ENCODE data around the gene LILRB3.
"Not testable (repeated sequence)": the region's sequence is repeated elsewhere in the genome, so short reads cannot be mapped to it uniquely, and the experiment has no call there.

Gene LILRB3

DNA sequence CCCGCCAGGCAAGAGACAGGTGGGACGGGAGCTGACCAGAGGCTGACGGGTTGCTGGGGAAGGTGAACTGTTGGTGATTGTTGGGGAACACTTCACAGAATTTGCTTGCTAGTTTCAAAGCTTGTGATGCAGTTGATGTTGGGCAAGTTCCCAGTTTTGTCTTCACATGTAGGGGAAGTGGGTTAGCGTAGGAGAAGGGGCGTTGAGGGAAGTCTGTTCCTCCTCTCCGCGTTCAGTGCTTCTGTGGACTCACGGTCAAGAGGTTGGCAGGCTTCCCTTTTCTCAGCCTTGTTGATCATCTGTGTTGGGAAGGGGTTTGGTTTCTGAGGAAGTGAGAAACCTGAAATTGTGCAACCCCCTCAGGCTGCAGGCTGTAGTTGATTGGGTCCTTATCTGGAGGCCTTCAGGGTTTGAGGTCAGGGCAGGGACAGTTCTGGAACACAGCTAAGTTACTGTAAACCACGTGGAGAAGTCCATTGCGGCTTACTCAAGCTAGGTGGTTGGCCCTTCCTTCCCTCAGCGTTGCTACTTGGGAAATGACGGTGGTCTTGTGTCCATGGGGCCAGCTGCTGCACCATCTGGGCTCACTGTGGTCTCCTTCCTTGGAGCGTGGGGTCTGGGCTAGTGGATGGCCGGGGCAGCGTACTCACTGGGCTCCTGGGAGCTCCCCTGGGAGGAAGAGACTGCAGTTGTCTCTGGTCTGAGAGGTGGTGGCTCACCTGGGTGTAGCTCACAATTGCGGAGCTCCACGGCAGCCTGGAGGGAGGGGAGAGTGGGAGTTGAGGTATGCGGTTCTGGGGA, 14.6 kb downstream of the LILRB3 start:
- Histone ChIP-seq H3K36me3 (ENCODE audit: control insufficient read depth, insufficient read depth, low read length) (peaks cover 31% of the 10 kb centered on the region), H4K8ac (ENCODE audit: low read depth, low read length) (no peak overlapping the region), H3K4me3 (ENCODE audit: low read length) (no peak overlapping the region), H3K4ac (ENCODE audit: low read depth, low read length) (no peak overlapping the region), H3K23ac (ENCODE audit: low read length) (no peak overlapping the region), H3K18ac (ENCODE audit: low read length) (no peak overlapping the region), H2AK5ac (ENCODE audit: low read length) (no peak overlapping the region), H2BK5ac (ENCODE audit: low read length) (no peak overlapping the region), H3K79me2 (ENCODE audit: control insufficient read depth, insufficient read depth, low read length) (peaks cover 42% of the 10 kb centered on the region), H3K4me1 (ENCODE audit: control insufficient read depth, low read depth, low read length) (no peaks in the 10 kb centered on the region), H2BK15ac (replicated peaks; ENCODE audit: low read depth) (no peak overlapping the region), H3K56ac (ENCODE audit: low read length) (no peak overlapping the region), H3K79me1 (ENCODE audit: low read length) (peaks cover 19% of the 10 kb centered on the region), H4K5ac (ENCODE audit: low read length) (no peak overlapping the region), H3K9ac (ENCODE audit: low read length) (no peak overlapping the region), H3K27me3 (ENCODE audit: insufficient read depth, low read length, poor library complexity) (no peaks in the 10 kb centered on the region), H3K4me2 (ENCODE audit: low read length) (no peak overlapping the region), H3K27ac (ENCODE audit: low read depth, low read length) (no peak overlapping the region), H2BK120ac (ENCODE audit: low read depth, low read length) (no peak overlapping the region)
- WGBS (ENCODE audit: extremely low coverage, insufficient coverage, low lambda C conversion rate): no CpG with 5 or more reads among the region's 18 CpGs
- DNase-seq: peak; percentile 42

DNA sequence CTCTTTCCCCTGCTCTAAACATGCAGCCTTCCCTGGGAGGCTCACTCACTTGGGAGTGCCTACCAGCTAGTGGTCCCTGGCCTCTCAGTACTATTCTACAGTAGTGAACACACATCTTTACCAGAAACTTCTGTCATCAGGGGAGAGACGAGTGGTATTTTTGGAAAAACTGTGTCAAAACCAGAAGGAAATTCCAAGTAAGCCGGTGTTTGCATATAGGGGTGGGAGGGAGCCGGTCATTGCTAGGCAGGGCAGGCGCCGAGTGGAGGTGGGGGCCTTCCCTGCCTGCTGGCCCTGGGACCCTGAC, 15.2 kb downstream of the LILRB3 start:
- WGBS (ENCODE audit: extremely low coverage, insufficient coverage, low lambda C conversion rate): no CpG with 5 or more reads among the region's 5 CpGs
- Histone ChIP-seq H3K4me3 (ENCODE audit: low read length) (no peak overlapping the region), H3K9ac (ENCODE audit: low read length) (no peak overlapping the region), H3K4me1 (ENCODE audit: control insufficient read depth, low read depth, low read length) (peaks cover 3% of the 10 kb centered on the region), H3K79me2 (ENCODE audit: control insufficient read depth, insufficient read depth, low read length) (peaks cover 48% of the 10 kb centered on the region), H2AK5ac (ENCODE audit: low read length) (no peak overlapping the region), H3K4ac (ENCODE audit: low read depth, low read length) (no peak overlapping the region), H3K23ac (ENCODE audit: low read length) (no peak overlapping the region), H2BK120ac (ENCODE audit: low read depth, low read length) (no peak overlapping the region), H3K27ac (ENCODE audit: low read depth, low read length) (no peak overlapping the region), H3K56ac (ENCODE audit: low read length) (no peak overlapping the region), H2BK15ac (replicated peaks; ENCODE audit: low read depth) (no peak overlapping the region), H4K8ac (ENCODE audit: low read depth, low read length) (no peak overlapping the region), H3K27me3 (ENCODE audit: insufficient read depth, low read length, poor library complexity) (no peaks in the 10 kb centered on the region), H4K5ac (ENCODE audit: low read length) (no peak overlapping the region), H3K18ac (ENCODE audit: low read length) (no peak overlapping the region), H2BK5ac (ENCODE audit: low read length) (no peak overlapping the region), H3K4me2 (ENCODE audit: low read length) (no peak overlapping the region), H3K36me3 (ENCODE audit: control insufficient read depth, insufficient read depth, low read length) (peaks cover 35% of the 10 kb centered on the region), H3K79me1 (ENCODE audit: low read length) (peaks cover 19% of the 10 kb centered on the region)
- no peak for DNase-seq

DNA sequence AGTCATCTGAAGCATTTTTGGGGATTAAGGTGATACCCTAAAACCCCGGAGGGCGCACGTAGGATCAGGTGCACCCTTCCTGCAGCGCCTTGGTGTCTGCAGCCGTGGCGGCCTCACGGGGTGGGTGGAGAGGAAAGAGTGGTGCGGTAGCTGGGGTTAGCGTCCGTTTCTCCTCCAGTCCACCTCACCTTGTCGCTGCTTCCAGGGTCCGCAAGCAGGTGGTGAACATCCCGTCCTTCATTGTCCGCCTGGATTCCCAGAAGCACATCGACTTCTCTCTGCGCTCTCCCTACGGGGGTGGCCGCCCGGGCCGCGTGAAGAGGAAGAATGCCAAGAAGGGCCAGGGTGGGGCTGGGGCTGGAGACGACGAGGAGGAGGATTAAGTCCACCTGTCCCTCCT, 15.6 kb downstream of the LILRB3 start:
- H4K5ac ChIP-seq (ENCODE audit: low read length); H3K56ac ChIP-seq (ENCODE audit: low read length); H3K4me3 ChIP-seq (ENCODE audit: low read length); H3K9ac ChIP-seq (ENCODE audit: low read length); DNase-seq; H2BK120ac ChIP-seq (ENCODE audit: low read depth, low read length); H3K4ac ChIP-seq (ENCODE audit: low read depth, low read length); H3K27ac ChIP-seq (ENCODE audit: low read depth, low read length); H3K27me3 ChIP-seq (ENCODE audit: insufficient read depth, low read length, poor library complexity); H2AK5ac ChIP-seq (ENCODE audit: low read length); H3K4me1 ChIP-seq (ENCODE audit: control insufficient read depth, low read depth, low read length); H3K23ac ChIP-seq (ENCODE audit: low read length); H3K4me2 ChIP-seq (ENCODE audit: low read length); H3K18ac ChIP-seq (ENCODE audit: low read length); H4K8ac ChIP-seq (ENCODE audit: low read depth, low read length); H2BK15ac ChIP-seq (replicated peaks; ENCODE audit: low read depth); H2BK5ac ChIP-seq (ENCODE audit: low read length): not testable (repeated sequence)
- Histone ChIP-seq H3K79me2 (ENCODE audit: control insufficient read depth, insufficient read depth, low read length) (peaks cover 52% of the 10 kb centered on the region), H3K79me1 (ENCODE audit: low read length) (peaks cover 19% of the 10 kb centered on the region), H3K36me3 (ENCODE audit: control insufficient read depth, insufficient read depth, low read length) (peaks cover 40% of the 10 kb centered on the region)
- WGBS (ENCODE audit: extremely low coverage, insufficient coverage, low lambda C conversion rate): no CpG with 5 or more reads among the region's 23 CpGs

DNA sequence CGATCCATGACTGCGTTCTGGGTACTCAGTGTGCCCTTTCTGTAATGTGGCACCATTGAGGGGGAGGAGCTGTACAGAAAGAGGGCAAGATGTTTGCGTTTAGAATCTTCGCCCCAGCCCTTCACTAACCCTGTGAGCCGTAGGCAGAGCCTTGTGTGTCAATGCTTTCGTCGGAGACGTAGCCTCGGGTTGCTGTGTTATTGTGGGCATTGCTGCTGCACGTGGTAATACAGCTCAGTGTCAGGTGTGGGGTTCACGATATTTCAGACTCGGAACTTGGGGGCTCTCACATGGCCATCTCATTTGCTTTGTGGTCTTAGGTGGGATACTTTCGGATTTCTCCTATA, 16.0 kb downstream of the LILRB3 start:
- Histone ChIP-seq H2BK15ac (replicated peaks; ENCODE audit: low read depth) (no peak overlapping the region), H3K79me1 (ENCODE audit: low read length) (peaks cover 19% of the 10 kb centered on the region), H3K4me3 (ENCODE audit: low read length) (no peak overlapping the region), H3K18ac (ENCODE audit: low read length) (no peak overlapping the region), H3K27ac (ENCODE audit: low read depth, low read length) (no peak overlapping the region), H3K36me3 (ENCODE audit: control insufficient read depth, insufficient read depth, low read length) (peaks cover 40% of the 10 kb centered on the region), H2BK5ac (ENCODE audit: low read length) (no peak overlapping the region), H3K4me2 (ENCODE audit: low read length) (no peak overlapping the region), H2AK5ac (ENCODE audit: low read length) (no peak overlapping the region), H3K27me3 (ENCODE audit: insufficient read depth, low read length, poor library complexity) (no peaks in the 10 kb centered on the region), H3K79me2 (ENCODE audit: control insufficient read depth, insufficient read depth, low read length) (peaks cover 56% of the 10 kb centered on the region), H4K8ac (ENCODE audit: low read depth, low read length) (no peak overlapping the region), H3K56ac (ENCODE audit: low read length) (no peak overlapping the region), H3K23ac (ENCODE audit: low read length) (no peak overlapping the region), H3K4me1 (ENCODE audit: control insufficient read depth, low read depth, low read length) (peaks cover 5% of the 10 kb centered on the region), H3K4ac (ENCODE audit: low read depth, low read length) (no peak overlapping the region), H2BK120ac (ENCODE audit: low read depth, low read length) (no peak overlapping the region), H3K9ac (ENCODE audit: low read length) (no peak overlapping the region), H4K5ac (ENCODE audit: low read length) (no peak overlapping the region)
- WGBS (ENCODE audit: extremely low coverage, insufficient coverage, low lambda C conversion rate): no CpG with 5 or more reads among the region's 13 CpGs
- no peak for DNase-seq

DNA sequence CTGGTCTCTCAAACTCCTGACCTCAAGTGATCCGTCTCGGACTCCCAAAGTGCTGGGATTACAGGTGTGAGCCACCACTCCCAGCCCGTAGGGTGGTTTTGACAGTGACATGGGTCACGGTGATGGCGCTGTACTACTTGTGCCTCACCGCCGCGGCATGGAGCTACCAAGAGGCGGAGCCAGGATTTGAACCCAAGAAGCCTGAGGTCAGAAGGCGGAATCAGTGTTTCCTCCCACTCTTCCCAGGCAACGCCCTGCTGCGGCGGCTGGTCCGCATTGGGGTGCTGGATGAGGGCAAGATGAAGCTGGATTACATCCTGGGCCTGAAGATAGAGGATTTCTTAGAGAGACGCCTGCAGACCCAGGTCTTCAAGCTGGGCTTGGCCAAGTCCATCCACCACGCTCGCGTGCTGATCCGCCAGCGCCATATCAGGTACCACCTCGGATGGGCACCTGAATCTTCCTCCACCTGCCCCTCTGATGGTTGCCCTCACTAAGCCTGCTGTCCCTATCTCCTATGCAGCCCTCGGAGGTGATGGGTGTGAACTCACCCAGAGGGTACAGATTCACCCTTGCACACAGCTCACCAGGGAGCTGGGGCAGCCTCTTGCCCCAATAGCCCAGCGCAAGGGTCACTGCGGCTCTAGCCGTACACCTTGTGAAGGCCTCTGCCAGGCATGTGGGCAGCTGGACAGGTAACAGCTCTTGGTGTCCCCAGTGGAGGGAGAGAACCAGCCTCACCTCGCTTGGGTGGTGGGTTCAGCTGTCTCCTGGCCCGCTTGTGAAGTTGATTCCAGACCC, 16.6 kb downstream of the LILRB3 start:
- H3K4me2 ChIP-seq (ENCODE audit: low read length): no peak overlapping the region
- H3K79me1 ChIP-seq (ENCODE audit: low read length): peaks cover 19% of the 10 kb centered on the region
- no peak overlapping the region for H3K27ac ChIP-seq (ENCODE audit: low read depth, low read length)
- H3K4me1 ChIP-seq (ENCODE audit: control insufficient read depth, low read depth, low read length): peaks cover 5% of the 10 kb centered on the region
- H3K18ac ChIP-seq (ENCODE audit: low read length): no peak overlapping the region
- H3K27me3 ChIP-seq (ENCODE audit: insufficient read depth, low read length, poor library complexity): no peaks in the 10 kb centered on the region
- WGBS (ENCODE audit: extremely low coverage, insufficient coverage, low lambda C conversion rate): no CpG with 5 or more reads among the region's 27 CpGs
- no peak for DNase-seq
- H3K79me2 ChIP-seq (ENCODE audit: control insufficient read depth, insufficient read depth, low read length): peaks cover 62% of the 10 kb centered on the region
- no peak overlapping the region for H3K56ac ChIP-seq (ENCODE audit: low read length)
- no peak overlapping the region for H4K8ac ChIP-seq (ENCODE audit: low read depth, low read length)
- H2BK15ac ChIP-seq (replicated peaks; ENCODE audit: low read depth): no peak overlapping the region
- H3K4me3 ChIP-seq (ENCODE audit: low read length): no peak overlapping the region
- no peak overlapping the region for H4K5ac ChIP-seq (ENCODE audit: low read length)
- no peak overlapping the region for H2BK5ac ChIP-seq (ENCODE audit: low read length)
- no peak overlapping the region for H3K9ac ChIP-seq (ENCODE audit: low read length)
- no peak overlapping the region for H3K4ac ChIP-seq (ENCODE audit: low read depth, low read length)
- peaks cover 43% of the 10 kb centered on the region for H3K36me3 ChIP-seq (ENCODE audit: control insufficient read depth, insufficient read depth, low read length)
- H2BK120ac ChIP-seq (ENCODE audit: low read depth, low read length): no peak overlapping the region
- H2AK5ac ChIP-seq (ENCODE audit: low read length): no peak overlapping the region
- no peak overlapping the region for H3K23ac ChIP-seq (ENCODE audit: low read length)

Data from mesendoderm (in vitro differentiated cells).